ENCODE data around the gene CAMTA1. TPM values are rescaled to one million over a fixed set of nuclear protein-coding genes. Genes with fewer than 3 reads are reported as not detected.

CAMTA1 gene
- total RNA-seq, 1 donor from 2014 or later = 77.6 TPM

DNA sequence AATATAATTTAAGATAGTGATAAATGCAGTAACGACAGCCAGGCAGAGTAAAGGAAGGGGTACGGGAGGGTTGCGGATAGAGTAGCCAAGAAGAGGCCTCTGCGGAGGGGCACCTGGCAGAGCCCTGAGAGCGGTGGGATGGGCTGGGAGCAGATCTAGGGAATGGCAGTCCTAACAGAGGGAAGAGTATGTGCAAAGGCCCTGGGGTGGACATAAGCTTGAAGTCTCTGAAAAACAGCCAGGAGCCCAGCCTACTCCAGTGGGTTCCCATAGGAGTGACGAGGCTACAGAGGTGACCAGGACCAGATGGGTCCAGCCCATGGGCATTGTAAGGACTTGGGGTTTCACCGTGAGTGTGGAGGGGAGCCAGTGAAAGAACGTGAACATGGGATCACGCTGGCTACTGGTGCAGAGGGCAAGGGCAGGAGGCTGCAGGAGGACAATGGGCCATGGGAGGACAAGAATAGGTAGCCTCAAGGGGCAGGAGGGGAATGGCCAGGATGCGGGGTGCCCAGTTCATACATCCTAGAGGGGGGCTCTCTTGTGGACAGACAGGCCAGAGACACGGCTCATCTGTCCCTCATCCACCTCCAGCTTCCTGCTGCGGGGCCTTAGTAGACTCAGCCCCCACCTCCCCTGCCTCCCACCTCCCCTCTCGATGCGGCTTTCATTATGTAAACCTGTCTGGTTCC lies 800.1 kb downstream of the CAMTA1 start:
- no peak for DNase-seq (ENCODE audit: low read depth)
- peaks cover 35% of the 10 kb centered on the region for H3K27me3 Mint-ChIP-seq (ENCODE audit: low read depth, unreplicated experiment)
- H3K4me1 ChIP-seq (ENCODE audit: insufficient read depth, low read length) = no peaks in the 10 kb centered on the region

DNA sequence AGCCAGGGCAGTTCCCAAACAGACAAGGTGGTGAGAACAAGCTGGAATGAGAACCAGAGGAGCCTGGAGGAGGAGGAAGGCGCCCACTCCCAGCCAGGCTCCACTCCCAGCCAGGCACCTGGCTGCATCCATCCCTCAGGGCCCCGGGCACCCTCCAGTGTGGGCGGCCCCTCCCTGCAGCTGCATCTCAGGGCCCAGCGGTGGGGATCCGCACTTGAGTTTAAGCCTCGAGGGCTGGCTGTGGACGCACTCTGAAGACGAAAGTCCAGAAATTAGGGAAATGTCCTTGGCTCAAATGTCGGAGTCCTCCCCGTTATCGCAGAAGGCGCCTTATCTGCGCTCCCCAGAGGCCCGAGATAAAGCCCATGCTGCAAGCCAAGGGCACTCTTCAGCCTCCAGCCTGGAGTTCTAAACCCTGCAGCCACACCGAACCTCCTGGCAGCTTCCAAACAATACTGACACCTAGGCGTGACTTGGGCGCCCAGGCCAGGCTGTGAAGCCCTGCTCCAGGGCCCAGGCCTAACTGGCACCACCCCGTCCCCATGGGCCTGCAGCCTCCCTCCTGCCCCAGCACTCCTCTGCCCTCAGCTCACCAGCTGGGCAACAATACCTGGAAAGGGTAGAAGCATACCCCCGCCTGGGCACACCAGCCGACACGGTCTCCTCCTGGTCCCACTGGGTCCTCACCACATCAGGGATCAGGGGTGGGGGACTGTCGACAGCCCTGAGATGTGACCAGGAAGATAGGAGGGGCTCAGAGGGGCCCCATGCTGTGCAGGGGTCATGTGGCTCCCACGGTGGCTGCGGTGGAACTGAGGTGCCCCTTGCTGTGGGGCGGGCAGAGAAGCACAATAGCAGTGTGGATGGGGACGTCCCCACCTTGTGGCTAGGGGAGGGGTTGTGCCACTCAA lies 801.0 kb downstream of the CAMTA1 start:
- Histone ChIP-seq H3K27me3 (ENCODE audit: insufficient read depth, low read length) (no peaks in the 10 kb centered on the region), H3K4me1 (ENCODE audit: insufficient read depth, low read length) (no peaks in the 10 kb centered on the region), H3K4me2 (ENCODE audit: low read length) (no peak overlapping the region), H3K9ac (ENCODE audit: low read length) (no peak overlapping the region), H3K36me3 (ENCODE audit: insufficient read depth, low read length) (no peaks in the 10 kb centered on the region), H3K27ac (ENCODE audit: low read depth, low read length) (no peak overlapping the region), H4K20me1 (ENCODE audit: insufficient read depth, low read length) (no peaks in the 10 kb centered on the region), H3K79me2 (ENCODE audit: insufficient read depth, low read length) (no peaks in the 10 kb centered on the region), H2AFZ (ENCODE audit: low read depth, low read length) (no peak overlapping the region), H3K9me3 (ENCODE audit: insufficient read depth, low read depth, low read length) (no peaks in the 10 kb centered on the region), H3K4me3 (ENCODE audit: insufficient read depth, low read depth, low read length) (no peak overlapping the region)
- Mint-ChIP-seq H3K4me1 (ENCODE audit: low read depth, unreplicated experiment) (peaks cover 6% of the 10 kb centered on the region), H3K4me3 (ENCODE audit: unreplicated experiment) (no peak overlapping the region), H3K9me3 (ENCODE audit: unreplicated experiment) (peaks cover 2% of the 10 kb centered on the region), H3K36me3 (ENCODE audit: low read depth, unreplicated experiment) (no peaks in the 10 kb centered on the region), H3K27me3 (ENCODE audit: low read depth, unreplicated experiment) (peaks cover 31% of the 10 kb centered on the region), H3K27ac (ENCODE audit: unreplicated experiment) (no peak overlapping the region)
- TF ChIP-seq, protein P1, sequence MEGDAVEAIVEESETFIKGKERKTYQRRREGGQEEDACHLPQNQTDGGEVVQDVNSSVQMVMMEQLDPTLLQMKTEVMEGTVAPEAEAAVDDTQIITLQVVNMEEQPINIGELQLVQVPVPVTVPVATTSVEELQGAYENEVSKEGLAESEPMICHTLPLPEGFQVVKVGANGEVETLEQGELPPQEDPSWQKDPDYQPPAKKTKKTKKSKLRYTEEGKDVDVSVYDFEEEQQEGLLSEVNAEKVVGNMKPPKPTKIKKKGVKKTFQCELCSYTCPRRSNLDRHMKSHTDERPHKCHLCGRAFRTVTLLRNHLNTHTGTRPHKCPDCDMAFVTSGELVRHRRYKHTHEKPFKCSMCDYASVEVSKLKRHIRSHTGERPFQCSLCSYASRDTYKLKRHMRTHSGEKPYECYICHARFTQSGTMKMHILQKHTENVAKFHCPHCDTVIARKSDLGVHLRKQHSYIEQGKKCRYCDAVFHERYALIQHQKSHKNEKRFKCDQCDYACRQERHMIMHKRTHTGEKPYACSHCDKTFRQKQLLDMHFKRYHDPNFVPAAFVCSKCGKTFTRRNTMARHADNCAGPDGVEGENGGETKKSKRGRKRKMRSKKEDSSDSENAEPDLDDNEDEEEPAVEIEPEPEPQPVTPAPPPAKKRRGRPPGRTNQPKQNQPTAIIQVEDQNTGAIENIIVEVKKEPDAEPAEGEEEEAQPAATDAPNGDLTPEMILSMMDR (IDR thresholded peaks at IDR 0.05; ENCODE audit: insufficient read depth, low read depth, low read length) = no peak
- no peak for TF ChIP-seq EZH2 (IDR thresholded peaks at IDR 0.05; ENCODE audit: insufficient read depth, low read length)
- DNase-seq (ENCODE audit: low read depth) (no peak), FAIRE-seq (no peak)

More for the DNA sequence above, 800.1 kb downstream of the CAMTA1 start:
- Histone ChIP-seq H3K9ac (ENCODE audit: low read length) (no peak overlapping the region), H2AFZ (ENCODE audit: low read depth, low read length) (no peak overlapping the region), H3K9me3 (ENCODE audit: insufficient read depth, low read depth, low read length) (no peaks in the 10 kb centered on the region), H3K27ac (ENCODE audit: low read depth, low read length) (no peak overlapping the region), H3K79me2 (ENCODE audit: insufficient read depth, low read length) (no peaks in the 10 kb centered on the region), H4K20me1 (ENCODE audit: insufficient read depth, low read length) (no peaks in the 10 kb centered on the region), H3K4me3 (ENCODE audit: insufficient read depth, low read depth, low read length) (no peak overlapping the region), H3K4me2 (ENCODE audit: low read length) (no peak overlapping the region), H3K36me3 (ENCODE audit: insufficient read depth, low read length) (no peaks in the 10 kb centered on the region), H3K27me3 (ENCODE audit: insufficient read depth, low read length) (no peaks in the 10 kb centered on the region)
- H3K36me3 Mint-ChIP-seq (ENCODE audit: low read depth, unreplicated experiment) = no peaks in the 10 kb centered on the region
- H3K27ac Mint-ChIP-seq (ENCODE audit: unreplicated experiment) = no peak overlapping the region
- no peak for FAIRE-seq
- peaks cover 3% of the 10 kb centered on the region for H3K4me1 Mint-ChIP-seq (ENCODE audit: low read depth, unreplicated experiment)
- H3K9me3 Mint-ChIP-seq (ENCODE audit: unreplicated experiment) = peaks cover 2% of the 10 kb centered on the region
- no peak overlapping the region for H3K4me3 Mint-ChIP-seq (ENCODE audit: unreplicated experiment)
- TF ChIP-seq, protein P1 (IDR thresholded peaks at IDR 0.05; ENCODE audit: insufficient read depth, low read depth, low read length) = no peak
- TF ChIP-seq EZH2 (IDR thresholded peaks at IDR 0.05; ENCODE audit: insufficient read depth, low read length) = no peak

Data from astrocyte (in vitro differentiated cells and primary cell).